ENCODE data around the gene SPDYE6. TPM values are rescaled to one million over a fixed set of nuclear protein-coding genes. Genes with fewer than 3 reads are reported as not detected.
"Not testable (repeated sequence)": the region's sequence is repeated elsewhere in the genome, so short reads cannot be mapped to it uniquely, and the experiment has no call there.

SPDYE6 gene
- total RNA-seq, 1 donor from 2014 or later, result not detected

GRCh38 chr7:102326157-102326889 lies 29.9 kb downstream of the SPDYE6 start:
- Mint-ChIP-seq H3K27me3 (ENCODE audit: low read depth) (peaks cover 20% of the 10 kb centered on the region), H3K27ac (ENCODE audit: unreplicated experiment) (no peak overlapping the region), H3K4me3 (no peak overlapping the region), H3K4me1 (peaks cover 4% of the 10 kb centered on the region), H3K36me3 (ENCODE audit: low read depth) (no peaks in the 10 kb centered on the region), H3K9me3 (no peaks in the 10 kb centered on the region)
- no peak for TF ChIP-seq CTCF (conservative IDR thresholded peaks at IDR 0.05)
- no peak for DNase-seq (ENCODE audit: low read depth, low spot score)

DNA sequence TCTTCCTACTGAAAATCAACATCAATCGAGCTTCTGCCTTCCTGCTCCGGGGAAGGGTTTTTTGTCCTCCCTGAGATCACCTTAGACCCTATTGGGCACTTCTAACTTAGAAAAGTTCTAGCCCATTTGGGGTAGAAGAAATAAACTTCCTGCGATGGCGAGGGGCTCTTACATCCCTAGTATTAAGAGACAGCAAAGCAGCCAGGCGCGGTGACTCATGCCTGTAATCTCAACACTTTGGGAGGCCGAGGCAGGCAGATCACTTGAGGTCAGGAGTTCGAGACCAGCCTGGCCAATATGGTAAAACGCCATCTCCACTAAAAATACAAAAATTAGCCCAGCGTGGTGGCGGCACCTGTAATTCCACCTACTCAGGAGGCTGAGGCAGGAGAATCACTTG lies 31.1 kb downstream of the SPDYE6 start:
- H3K4me1 Mint-ChIP-seq; DNase-seq (ENCODE audit: low read depth, low spot score); H3K9me3 Mint-ChIP-seq; H3K27ac Mint-ChIP-seq (ENCODE audit: unreplicated experiment); H3K36me3 Mint-ChIP-seq (ENCODE audit: low read depth); H3K4me3 Mint-ChIP-seq: not testable (repeated sequence)
- H3K27me3 Mint-ChIP-seq (ENCODE audit: low read depth), result peaks cover 22% of the 10 kb centered on the region

DNA sequence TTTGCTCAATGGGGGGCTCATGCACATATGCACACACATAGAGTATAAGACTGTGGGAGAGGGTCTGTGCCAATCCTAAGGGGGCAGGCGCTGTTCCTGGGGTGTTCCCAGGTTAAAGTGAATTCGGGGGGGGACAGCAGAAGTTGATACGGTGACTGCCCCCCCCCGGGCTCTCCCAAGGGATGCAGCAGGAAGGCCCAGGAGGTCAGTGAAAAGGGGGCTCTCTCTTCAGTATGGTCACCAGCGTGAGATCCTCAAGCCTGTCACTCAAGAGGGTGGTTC lies 32.4 kb downstream of the SPDYE6 start:
- Mint-ChIP-seq H3K4me1 (peaks cover 4% of the 10 kb centered on the region), H3K27me3 (ENCODE audit: low read depth) (peaks cover 22% of the 10 kb centered on the region), H3K4me3 (no peak overlapping the region), H3K36me3 (ENCODE audit: low read depth) (no peaks in the 10 kb centered on the region), H3K27ac (ENCODE audit: unreplicated experiment) (no peak overlapping the region), H3K9me3 (no peaks in the 10 kb centered on the region)
- no peak for DNase-seq (ENCODE audit: low read depth, low spot score)
- no peak for TF ChIP-seq CTCF (conservative IDR thresholded peaks at IDR 0.05)

DNA sequence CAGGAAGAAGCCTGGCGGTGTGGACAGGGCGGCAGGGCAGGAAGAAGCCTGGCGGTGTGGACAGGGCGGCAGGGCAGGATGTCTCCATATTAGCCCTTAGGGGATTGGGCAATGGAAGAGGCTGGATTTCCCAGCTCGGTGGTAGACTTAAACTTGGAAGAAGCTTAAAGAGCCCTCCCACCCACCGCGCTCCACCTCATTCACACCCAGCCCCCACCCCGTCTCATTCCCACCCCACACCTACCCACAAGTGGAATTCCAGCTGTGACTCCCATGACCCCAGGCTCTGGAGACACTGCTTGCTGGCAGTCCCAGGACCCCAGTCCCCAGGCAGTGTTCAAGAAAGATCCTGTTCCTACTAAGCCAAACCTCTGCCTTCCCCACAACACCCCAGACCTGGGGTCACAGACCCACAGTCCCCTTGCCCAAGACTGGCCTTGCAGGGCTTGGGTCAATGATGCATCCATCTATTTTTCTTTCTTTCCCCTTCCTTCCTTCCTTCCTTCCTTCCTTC lies 34.0 kb downstream of the SPDYE6 start:
- DNase-seq (ENCODE audit: low read depth, low spot score), result no peak
- Mint-ChIP-seq H3K36me3 (ENCODE audit: low read depth) (no peaks in the 10 kb centered on the region), H3K27me3 (ENCODE audit: low read depth) (peaks cover 10% of the 10 kb centered on the region), H3K4me1 (no peaks in the 10 kb centered on the region), H3K4me3 (no peak overlapping the region), H3K27ac (ENCODE audit: unreplicated experiment) (no peak overlapping the region), H3K9me3 (no peaks in the 10 kb centered on the region)
- no peak for TF ChIP-seq CTCF (conservative IDR thresholded peaks at IDR 0.05)

DNA sequence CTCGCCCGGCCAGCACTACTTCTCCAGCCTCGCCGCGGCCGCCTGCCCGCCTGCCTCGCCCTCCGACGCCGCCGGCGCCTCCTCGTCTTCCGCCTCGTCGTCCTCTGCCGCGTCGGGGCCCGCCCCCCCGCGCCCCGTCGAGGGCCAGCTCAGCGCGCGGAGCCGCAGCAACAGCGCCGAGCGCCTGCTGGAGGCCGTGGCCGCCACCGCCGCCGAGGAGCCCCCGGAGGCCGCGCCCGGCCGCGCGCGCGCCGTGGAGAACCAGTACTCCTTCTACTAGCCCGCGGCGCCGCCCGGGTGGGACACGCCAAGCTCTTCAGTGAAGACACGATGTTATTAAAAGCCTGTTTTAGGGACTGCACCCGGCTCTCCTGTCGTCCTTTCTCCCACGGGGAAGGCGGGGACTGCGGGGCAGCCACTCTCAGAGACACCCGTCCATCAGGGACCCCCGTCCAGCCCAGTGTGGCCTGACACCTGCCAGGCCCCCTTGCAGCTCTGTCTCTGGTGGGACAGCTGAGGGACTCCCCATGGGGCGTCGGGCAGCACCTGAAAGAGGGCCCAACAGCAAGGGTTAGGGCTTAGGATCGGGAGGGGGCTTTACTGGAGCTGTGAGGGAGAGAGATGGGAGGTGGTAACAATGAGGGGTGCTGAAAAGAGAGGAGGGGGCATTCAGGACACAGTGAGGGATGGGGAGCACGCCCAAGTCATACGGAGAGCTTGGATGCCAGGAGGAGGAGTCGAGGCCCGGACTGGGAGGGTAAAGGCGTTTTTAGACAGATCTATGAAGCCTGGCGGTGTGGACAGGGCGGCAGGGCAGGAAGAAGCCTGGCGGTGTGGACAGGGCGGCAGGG lies 34.7 kb downstream of the SPDYE6 start:
- Mint-ChIP-seq H3K27me3 (ENCODE audit: low read depth) (peaks cover 3% of the 10 kb centered on the region), H3K4me3 (no peak overlapping the region), H3K9me3 (no peaks in the 10 kb centered on the region), H3K27ac (ENCODE audit: unreplicated experiment) (no peak overlapping the region), H3K36me3 (ENCODE audit: low read depth) (no peaks in the 10 kb centered on the region), H3K4me1 (no peaks in the 10 kb centered on the region)
- TF ChIP-seq CTCF (conservative IDR thresholded peaks at IDR 0.05), result no peak
- DNase-seq (ENCODE audit: low read depth, low spot score), result peak; percentile 33

All from neural crest cell (in vitro differentiated cells).